Activated T-helper 2 cell treated with anti-CD3 and anti-CD28 coated beads, Interferon-gamma antibody, Interleukin-2, Interleukin-4, amounts not matched to agents 10 μg/mL and 5 μg/mL and 100 μg/mL, durations not matched to agents 14 hours and 24 hours and 36 hours (primary cell): ENCODE results near the gene VKORC1. TPM values are rescaled to one million over a fixed set of nuclear protein-coding genes. Genes with fewer than 3 reads are reported as not detected.
"Not testable (repeated sequence)": the region's sequence is repeated elsewhere in the genome, so short reads cannot be mapped to it uniquely, and the experiment has no call there.

Source experiments
- DNase-seq: peaks from one replicate; pipeline ENCODE4 v3.0.0; 2021; ENCODE audit warnings: low spot score
- H3K27ac Mint-ChIP-seq: one replicate; pipeline ENCODE4 v1.8.0; 2021; ENCODE audit warnings: mixed read lengths
- H3K27me3 Mint-ChIP-seq: one replicate; pipeline ENCODE4 v1.8.0; 2021; ENCODE audit warnings: low read depth, mixed read lengths
- H3K36me3 Mint-ChIP-seq: one replicate; pipeline ENCODE4 v1.8.0; 2021; ENCODE audit warnings: low read depth, mixed read lengths
- H3K4me1 Mint-ChIP-seq: one replicate; pipeline ENCODE4 v1.8.0; 2021; ENCODE audit warnings: low read depth, mixed read lengths
- H3K4me3 Mint-ChIP-seq: one replicate; pipeline ENCODE4 v1.8.0; 2021; ENCODE audit warnings: low read depth, mild to moderate bottlenecking, moderate library complexity, mixed read lengths
- H3K9me3 Mint-ChIP-seq: one replicate; pipeline ENCODE4 v1.8.0; 2021; ENCODE audit warnings: mixed read lengths
- intact Hi-C: fragments of 100-400 bp; cut with micrococcal nuclease; formaldehyde crosslinking; loops from one replicate; pipeline ENCODE4 v1.15.1; 2023
- total RNA-seq: library from RNA; stranded (reverse); gene quantifications from 2 replicates; pipeline ENCODE4 v1.2.3, GENCODE V29; 2022

The VKORC1 gene
- 54.5 and 60.0 TPM in 2 replicates for total RNA-seq

- DNase-seq, result peak; percentile 85
Observed at GRCh38 chr16:31094424-31095120, at the start of gene VKORC1. TSS of gene VKORC1 (minus strand) at chr16:31094797. CDS start at chr16:31094729, 68 bp downstream.

GRCh38 chr16:31143694-31144148 is 49.1 kb upstream of the VKORC1 start:
- no peak for DNase-seq
- H3K4me3 Mint-ChIP-seq, result peak overlapping the region; percentile 69
- no peaks in the 10 kb centered on the region for H3K36me3 Mint-ChIP-seq
- intact Hi-C loops, result loop anchor here (2.0 kb wide), 2 partner anchors 35 to 49 kb away; partner anchors contain the start of genes BCKDK and VKORC1
- no peaks in the 10 kb centered on the region for H3K9me3 Mint-ChIP-seq
- H3K27me3 Mint-ChIP-seq, result peaks cover 12% of the 10 kb centered on the region
- H3K27ac Mint-ChIP-seq, result peak overlapping the region; percentile 76
- H3K4me1 Mint-ChIP-seq, result peaks cover 7% of the 10 kb centered on the region

More at GRCh38 chr16:31094424-31095120, at the start of gene VKORC1:
- Mint-ChIP-seq H3K27me3 (no peaks in the 10 kb centered on the region), H3K4me3 (peak within 1 kb of the TSS; percentile 99), H3K4me1 (peaks cover 20% of the 10 kb centered on the region), H3K36me3 (peaks cover 22% of the 10 kb centered on the region), H3K9me3 (no peaks in the 10 kb centered on the region), H3K27ac (peak within 1 kb of the TSS; percentile 83)
- intact Hi-C loops, result loop anchor here (1.0 to 2.0 kb wide), 6 partner anchors 14 to 171 kb away; partner anchors contain the start of genes BCKDK, FBXL19, HSD3B7 and STX4

- H3K36me3 Mint-ChIP-seq, result no peaks in the 10 kb centered on the region
- H3K27ac Mint-ChIP-seq, result no peak overlapping the region
- peak overlapping the region; percentile 69 for H3K4me3 Mint-ChIP-seq
- peaks cover 7% of the 10 kb centered on the region for H3K4me1 Mint-ChIP-seq
- H3K9me3 Mint-ChIP-seq, result no peaks in the 10 kb centered on the region
- DNase-seq, result no peak
- intact Hi-C loops, result loop anchor here (2.0 kb wide), 2 partner anchors 34 to 48 kb away; partner anchors contain the start of genes BCKDK and VKORC1
- H3K27me3 Mint-ChIP-seq, result peaks cover 12% of the 10 kb centered on the region
Observed at GRCh38 chr16:31143011-31143693, 48.6 kb upstream of the VKORC1 start.

- Mint-ChIP-seq H3K9me3 (no peaks in the 10 kb centered on the region), H3K27me3 (peaks cover 7% of the 10 kb centered on the region)
Observed at GRCh38 chr16:31142109-31143010, 47.8 kb upstream of the VKORC1 start.

GRCh38 chr16:31141489-31142108 is 47.0 kb upstream of the VKORC1 start:
- intact Hi-C loops, result loop anchor here (1.0 to 2.0 kb wide), 7 partner anchors 24 to 318 kb away; partner anchors contain the start of genes ARMC5, BCKDK, FUS and KAT8
- peak overlapping the region; percentile 70 for H3K4me3 Mint-ChIP-seq

More at GRCh38 chr16:31142109-31143010, 47.8 kb upstream of the VKORC1 start:
- no peaks in the 10 kb centered on the region for H3K36me3 Mint-ChIP-seq
- H3K4me3 Mint-ChIP-seq, result peak overlapping the region; percentile 70
- intact Hi-C loops, result loop anchor here (1.0 to 2.0 kb wide), 7 partner anchors 25 to 317 kb away; partner anchors contain the start of genes ARMC5, BCKDK, FUS and KAT8
- DNase-seq, result peak; percentile 98
- peaks cover 7% of the 10 kb centered on the region for H3K4me1 Mint-ChIP-seq
- peak overlapping the region; percentile 77 for H3K27ac Mint-ChIP-seq

GRCh38 chr16:31141071-31141469 is 46.5 kb upstream of the VKORC1 start:
- H3K4me3 Mint-ChIP-seq, H3K27me3 Mint-ChIP-seq, H3K9me3 Mint-ChIP-seq, H3K4me1 Mint-ChIP-seq, intact Hi-C loops, DNase-seq, H3K36me3 Mint-ChIP-seq, H3K27ac Mint-ChIP-seq: not testable (repeated sequence)

More at GRCh38 chr16:31141489-31142108, 47.0 kb upstream of the VKORC1 start:
- Mint-ChIP-seq H3K4me1 (peaks cover 7% of the 10 kb centered on the region), H3K27me3 (peaks cover 4% of the 10 kb centered on the region), H3K36me3 (no peaks in the 10 kb centered on the region), H3K27ac (peak overlapping the region; percentile 77), H3K9me3 (no peaks in the 10 kb centered on the region)
- DNase-seq, result no peak

- Mint-ChIP-seq H3K36me3 (no peaks in the 10 kb centered on the region), H3K4me1 (peaks cover 7% of the 10 kb centered on the region), H3K4me3 (no peak overlapping the region), H3K9me3 (no peaks in the 10 kb centered on the region), H3K27me3 (no peaks in the 10 kb centered on the region), H3K27ac (no peak overlapping the region)
- DNase-seq, result no peak
- intact Hi-C loops, result no loop called here
Observed at GRCh38 chr16:31138621-31139578, 44.3 kb upstream of the VKORC1 start.

- H3K27ac Mint-ChIP-seq, H3K4me3 Mint-ChIP-seq, H3K9me3 Mint-ChIP-seq, H3K4me1 Mint-ChIP-seq, H3K36me3 Mint-ChIP-seq, DNase-seq, intact Hi-C loops, H3K27me3 Mint-ChIP-seq: not testable (repeated sequence)
Observed at GRCh38 chr16:31136822-31137499, 42.4 kb upstream of the VKORC1 start.

GRCh38 chr16:31136287-31136662 is 41.7 kb upstream of the VKORC1 start:
- Mint-ChIP-seq H3K27ac (no peak overlapping the region), H3K4me3 (no peak overlapping the region), H3K36me3 (peaks cover 3% of the 10 kb centered on the region), H3K4me1 (peaks cover 1% of the 10 kb centered on the region), H3K27me3 (no peaks in the 10 kb centered on the region), H3K9me3 (no peaks in the 10 kb centered on the region)
- intact Hi-C loops, result no loop called here
- no peak for DNase-seq

GRCh38 chr16:31135535-31136286 is 41.1 kb upstream of the VKORC1 start, which contains the start of gene PRSS8:
TSS of gene PRSS8 (minus strand) at chr16:31135727. CDS start at chr16:31135498, 229 bp downstream.
- Mint-ChIP-seq H3K9me3 (no peaks in the 10 kb centered on the region), H3K27ac (no peak within 1 kb of the TSS), H3K4me3 (no peak within 1 kb of the TSS), H3K4me1 (peaks cover under 1% of the 10 kb centered on the region), H3K36me3 (peaks cover 3% of the 10 kb centered on the region), H3K27me3 (no peaks in the 10 kb centered on the region)
- DNase-seq, result no peak
- intact Hi-C loops, result no loop called here
